HepG2 (cell line): ENCODE results near the gene NRK. TPM values are rescaled to one million over a fixed set of nuclear protein-coding genes. Genes with fewer than 3 reads are reported as not detected.

Experiments used
- ATAC-seq: fragments of 200-7000 bp; cut with Tn5 transposase; 3 replicates; pipeline ENCODE4 v1.9.1; 2020; ENCODE audit warnings: mild to moderate bottlenecking, moderate library complexity
- BruUV-seq: library from RNA; stranded (reverse); fragments of 400-500 nt; replicated peaks from 2 replicates; lab custom pipeline; 2021; lab: Mats Ljungman, UMichigan
- CTCF ChIA-PET: fragments of 300-600 bp; formaldehyde crosslinking; extraction: SDS; loops from one replicate; lab custom pipeline; 2021; ENCODE audit warnings: low total read pairs, inconsistent platforms, low intra/inter-chr PET ratio; lab: Yijun Ruan, JAX
- POLR2A ChIA-PET: fragments of 350-600 bp; sonication (Branson Sonifier 250); formaldehyde crosslinking; loops from one replicate; lab custom pipeline; 2020; ENCODE audit warnings: antibody characterized with exemption, inconsistent platforms; lab: Yijun Ruan, JAX
- DNase-seq: peaks from one replicate; pipeline ENCODE4 v3.0.0-alpha.2; 2015; ENCODE audit warnings: low spot score
- FAIRE-seq: peaks from 3 replicates; lab custom pipeline; 2011; peaks lifted over from hg19 to GRCh38; lab: Jason Lieb, UNC
- H2AFZ ChIP-seq: one replicate; pipeline ENCODE4 v1.6.1; 2011; ENCODE audit warnings: low read length, inconsistent platforms
- H3K27ac ChIP-seq: fragments of 300-600 bp; 3 replicates; pipeline ENCODE4 v1.8.0; 2011; ENCODE audit warnings: mixed run types, mild to moderate bottlenecking, mixed read lengths, low read length, inconsistent platforms; ENCODE audit not compliant: insufficient read depth; ENCODE audit errors: extremely low read length
- H3K27me3 ChIP-seq, 2 experiments: fragments of 200-600 bp in 1 of 2; 2 replicates in 1 of 2; 3 replicates in 1 of 2; pipeline versions ENCODE4 v1.6.0 to v1.8.0; 2011; ENCODE audit warnings: low read length in 2 of 2, mild to moderate bottlenecking in 2 of 2, moderate library complexity in 2 of 2, inconsistent platforms in 1 of 2; ENCODE audit not compliant: insufficient read depth in 2 of 2, control insufficient read depth in 1 of 2
- H3K36me3 ChIP-seq, 2 experiments: fragments of 200-600 bp in 1 of 2; replicated peaks in 1 of 2; 2 replicates in 1 of 2; 3 replicates in 1 of 2; pipeline versions ENCODE4 v1.5.1 to v1.8.0; 2011; ENCODE audit warnings: low read length in 2 of 2, inconsistent platforms in 1 of 2; ENCODE audit not compliant: insufficient read depth in 2 of 2, control insufficient read depth in 1 of 2
- H3K4me1 ChIP-seq: 2 replicates; pipeline ENCODE4 v1.5.1; 2012; ENCODE audit warnings: low read length, inconsistent platforms; ENCODE audit not compliant: insufficient read depth
- H3K4me2 ChIP-seq: 2 replicates; pipeline ENCODE4 v1.6.0; 2011; ENCODE audit warnings: low read depth, low read length, inconsistent platforms
- H3K4me3 ChIP-seq, 3 experiments: fragments of 200-600 bp in 1 of 3; sonication (generic), shearing (Covaris generic) in 1 of 3; replicated peaks in 1 of 3; 2 replicates each; pipeline ENCODE4 v1.5.1; 2011 to 2016; ENCODE audit warnings: low read length in 3 of 3, inconsistent platforms in 2 of 3, low read depth in 2 of 3, mild to moderate bottlenecking in 2 of 3, control low read depth in 1 of 3, mixed read lengths in 1 of 3; ENCODE audit not compliant: insufficient read depth in 1 of 3
- H3K79me2 ChIP-seq: one replicate; pipeline ENCODE4 v1.6.1; 2011; ENCODE audit warnings: low read length, inconsistent platforms; ENCODE audit not compliant: insufficient read depth
- H3K9ac ChIP-seq: 2 replicates; pipeline ENCODE4 v1.6.0; 2011; ENCODE audit warnings: mild to moderate bottlenecking, low read depth, low read length, inconsistent platforms; ENCODE audit not compliant: insufficient read depth
- H3K9me3 ChIP-seq: 2 replicates; pipeline ENCODE4 v1.5.1; 2012; ENCODE audit warnings: mild to moderate bottlenecking, low read length
- H4K20me1 ChIP-seq: 2 replicates; pipeline ENCODE4 v1.6.0; 2011; ENCODE audit warnings: inconsistent platforms, mild to moderate bottlenecking, low read length, moderate library complexity; ENCODE audit not compliant: insufficient read depth
- AHDC1 ChIP-seq: sonication (generic); formaldehyde crosslinking; IDR thresholded peaks from 2 replicates; pipeline ENCODE4 v1.5.1; 2020; ENCODE audit warnings: mild to moderate bottlenecking, missing genetic modification reagents, borderline replicate concordance
- KIAA2018 ChIP-seq: sonication (generic); formaldehyde crosslinking; IDR thresholded peaks from 2 replicates; pipeline ENCODE4 v1.5.0; 2020; ENCODE audit warnings: mild to moderate bottlenecking, missing genetic modification reagents, borderline replicate concordance
- MAFF ChIP-seq: IDR thresholded peaks from 2 replicates; pipeline ENCODE4 v1.6.1; 2011; ENCODE audit warnings: low read depth, low read length, improper control_type of control experiment
- MAFK ChIP-seq, 2 experiments: IDR thresholded peaks in 1 of 2; conservative IDR thresholded peaks in 1 of 2; 2 replicates each; pipeline ENCODE4 v1.6.1; 2011; ENCODE audit warnings: improper control_type of control experiment in 2 of 2, low read length in 2 of 2
- MTA3 ChIP-seq: sonication (generic); formaldehyde crosslinking; IDR thresholded peaks from 2 replicates; pipeline ENCODE4 v1.4.0; 2020; ENCODE audit warnings: missing genetic modification reagents
- ZNF296 ChIP-seq: sonication (generic); formaldehyde crosslinking; conservative IDR thresholded peaks from 2 replicates; pipeline ENCODE4 v1.5.0; 2020; ENCODE audit warnings: mild to moderate bottlenecking, missing genetic modification reagents
- WGBS: methylation state at CpG from one replicate; pipeline ENCODE4 v1.1.6; 2017; ENCODE audit warnings: low lambda C conversion rate; 5-methylcytosine and 5-hydroxymethylcytosine counted together
- in situ Hi-C: cut with HindIII; loops from 2 replicates; pipeline ENCODE4 v1.10.0; 2017; ENCODE audit warnings: low pct_unique_long_range_greater_than_20kb; ENCODE audit not compliant: extremely low pct_ligation_motif_present
- intact Hi-C: fragments of 100-400 bp; cut with micrococcal nuclease; formaldehyde crosslinking; loops from one replicate; pipeline ENCODE4 v1.10.0; 2022; ENCODE audit not compliant: unreplicated experiment
- polyA plus RNA-seq, 8 experiments: library from polyadenylated mRNA; depleted of rRNA in 3 of 8; stranded (reverse) in 7 of 8; unstranded in 1 of 8; fragments of >200 nt; fragmentation: Illumina TruSeq in 4 of 8; extraction: Trizol in 4 of 8; gene quantifications; 2 replicates each; pipeline versions ENCODE4 v1.2.1 to v1.2.3, GENCODE V29; 2011 to 2016; ENCODE audit warnings: low read depth in 4 of 8, missing spikeins in 1 of 8, mixed read lengths in 1 of 8; ENCODE audit not compliant: insufficient read depth in 1 of 8
- total RNA-seq, 5 experiments: library from RNA; depleted of rRNA; stranded (reverse); fragments of >200 nt; fragmentation: Illumina TruSeq; extraction: Trizol; gene quantifications; 2 replicates each; pipeline ENCODE4 v1.2.3, GENCODE V29; 2016; ENCODE audit warnings: low read depth in 1 of 5

NRK gene
- total and polyA plus RNA-seq, 2 of the 13 experiments (the other 11 are each of a cell fraction or from before 2014, with no cell fraction given) = not detected

GRCh38 chrX:105872941-105873340 is 50.6 kb downstream of the NRK start (continued):
- TF ChIP-seq ZNF296 (CRISPR knock-in tag) (no peak), AHDC1 (CRISPR knock-in tag) (no peak), MTA3 (CRISPR knock-in tag) (no peak)

- no peak overlapping the region for H3K27ac ChIP-seq
- CTCF ChIA-PET = no interaction called here
- no TSS peak for BruUV-seq
- in situ Hi-C loops = no loop called here
- no peak overlapping the region for H3K4me3 ChIP-seq
- DNase-seq (no peak), ATAC-seq (no peak), FAIRE-seq (no peak)
- H3K4me1 ChIP-seq = no peaks in the 10 kb centered on the region
- intact Hi-C loops = no loop called here
- no peaks in the 10 kb centered on the region for H3K9me3 ChIP-seq
- H3K79me2 ChIP-seq = no peaks in the 10 kb centered on the region
- POLR2A ChIA-PET = no interaction called here
- H3K27me3 ChIP-seq = no peaks in the 10 kb centered on the region
- WGBS = 8% methylated on average over 1 of the region's 1 CpG
- no peak overlapping the region for H2AFZ ChIP-seq
- H4K20me1 ChIP-seq = no peaks in the 10 kb centered on the region
- H3K9ac ChIP-seq = no peak overlapping the region
- H3K4me2 ChIP-seq = no peak overlapping the region
- no peaks in the 10 kb centered on the region for H3K36me3 ChIP-seq
- TF ChIP-seq MAFF (peak; percentile 66), KIAA2018 (CRISPR knock-in tag) (no peak), MAFK (conservative IDR thresholded peaks at IDR 0.05 in 1 of 2, IDR thresholded peaks at IDR 0.05 in 1 of 2; ENCODE audit: low read length in 2 of 2) (peak; percentile 64 to 84; a peak in 3 of 4 replicates)
These were observed 52.5 kb downstream of the NRK start for GRCh38 chrX:105874790-105875189.
